NCI-H146 treated with DMSO at 0.1 percent for 48 hours (cell line): Measurements from ENCODE around the gene OSBPL1A.

Experiments used
- DNase-seq: peaks from one replicate; lab custom pipeline; 2025; ENCODE audit not compliant: unreplicated experiment; lab: John Stamatoyannopoulos, UW

The OSBPL1A gene

GRCh38 chr18:24397694-24398368 is at the start of gene OSBPL1A:
Gene OSBPL1A (minus strand): TSS chr18:24397824. CDS start chr18:24377533, 20,291 bp downstream.
- peak; percentile 97 for DNase-seq

- DNase-seq, result no peak
Measured at GRCh38 chr18:24446953-24447538, 49.4 kb upstream of the OSBPL1A start.

- DNase-seq, result no peak
Measured at GRCh38 chr18:24446453-24446852, 48.8 kb upstream of the OSBPL1A start.

- DNase-seq, result no peak
Measured at GRCh38 chr18:24443870-24444269, 46.2 kb upstream of the OSBPL1A start.

GRCh38 chr18:24436939-24437338 is 39.3 kb upstream of the OSBPL1A start:
- DNase-seq, result no peak

GRCh38 chr18:24432618-24433017 is 35.0 kb upstream of the OSBPL1A start:
- no peak for DNase-seq

GRCh38 chr18:24429188-24429587 is 31.6 kb upstream of the OSBPL1A start:
- no peak for DNase-seq

GRCh38 chr18:24428709-24429108 is 31.1 kb upstream of the OSBPL1A start:
- DNase-seq, result peak; percentile 28

- peak; percentile 50 for DNase-seq
Measured at GRCh38 chr18:24427484-24427883, 29.9 kb upstream of the OSBPL1A start.

- DNase-seq, result peak; percentile 95
Measured at GRCh38 chr18:24426398-24427294, 29.0 kb upstream of the OSBPL1A start, which contains the start of gene IMPACT. Gene IMPACT (plus strand): TSS chr18:24426670. CDS start chr18:24426757, 87 bp downstream.

- DNase-seq, result no peak
Measured at GRCh38 chr18:24426073-24426397, 28.4 kb upstream of the OSBPL1A start.

GRCh38 chr18:24421831-24422230 is 24.2 kb upstream of the OSBPL1A start:
- no peak for DNase-seq

- DNase-seq, result no peak
Measured at GRCh38 chr18:24420551-24420950, 22.9 kb upstream of the OSBPL1A start.

- no peak for DNase-seq
Measured at GRCh38 chr18:24417480-24417879, 19.9 kb upstream of the OSBPL1A start.

GRCh38 chr18:24414349-24415003 is 16.9 kb upstream of the OSBPL1A start:
- DNase-seq, result no peak

GRCh38 chr18:24413148-24413547 is 15.5 kb upstream of the OSBPL1A start:
- DNase-seq, result no peak

- DNase-seq, result no peak
Measured at GRCh38 chr18:24408496-24408895, 10.9 kb upstream of the OSBPL1A start.

GRCh38 chr18:24404591-24404990 is 7.0 kb upstream of the OSBPL1A start:
- no peak for DNase-seq

GRCh38 chr18:24403076-24403475 is 5.5 kb upstream of the OSBPL1A start:
- DNase-seq, result no peak

GRCh38 chr18:24402209-24402785 is 4.7 kb upstream of the OSBPL1A start:
- no peak for DNase-seq

GRCh38 chr18:24400587-24400986 is 3.0 kb upstream of the OSBPL1A start:
- DNase-seq, result no peak
